HG03045 (cell line): ENCODE measurements around the gene TMEM163.
"Not testable (repeated sequence)": the region's sequence is repeated elsewhere in the genome, so short reads cannot be mapped to it uniquely, and the experiment has no call there.

ENCODE experiments used
- ATAC-seq: cut with Tn5 transposase; IDR thresholded peaks from one replicate; pipeline ENCODE4 v1.9.1; 2021; ENCODE audit warnings: mild to moderate bottlenecking, moderate library complexity; ENCODE audit not compliant: unreplicated experiment

The TMEM163 gene

DNA sequence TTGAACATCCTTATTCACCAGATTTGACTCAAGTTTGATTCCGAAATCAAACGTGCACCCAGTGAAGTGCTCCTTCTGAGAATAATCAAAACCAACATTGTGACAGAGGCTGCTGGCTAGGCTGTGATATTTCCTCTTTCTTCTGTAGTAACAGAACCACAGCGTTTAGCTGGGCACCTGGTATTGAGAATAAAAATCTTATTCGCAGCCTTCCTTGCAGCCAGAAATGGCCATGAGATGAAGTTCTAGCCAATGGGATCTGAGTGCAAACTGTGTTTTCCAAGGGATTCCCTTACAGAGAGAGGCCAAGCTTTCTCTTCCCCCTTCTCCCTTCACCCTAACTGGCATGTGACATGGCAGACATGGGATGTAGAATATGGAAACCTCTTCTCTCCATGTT, 51.7 kb downstream of the TMEM163 start:
- no peak for ATAC-seq

- no peak for ATAC-seq
Measured at GRCh38 chr2:134665727-134666506, 52.9 kb downstream of the TMEM163 start.

- ATAC-seq, result no peak
Measured at GRCh38 chr2:134663451-134664450, 55.0 kb downstream of the TMEM163 start.

DNA sequence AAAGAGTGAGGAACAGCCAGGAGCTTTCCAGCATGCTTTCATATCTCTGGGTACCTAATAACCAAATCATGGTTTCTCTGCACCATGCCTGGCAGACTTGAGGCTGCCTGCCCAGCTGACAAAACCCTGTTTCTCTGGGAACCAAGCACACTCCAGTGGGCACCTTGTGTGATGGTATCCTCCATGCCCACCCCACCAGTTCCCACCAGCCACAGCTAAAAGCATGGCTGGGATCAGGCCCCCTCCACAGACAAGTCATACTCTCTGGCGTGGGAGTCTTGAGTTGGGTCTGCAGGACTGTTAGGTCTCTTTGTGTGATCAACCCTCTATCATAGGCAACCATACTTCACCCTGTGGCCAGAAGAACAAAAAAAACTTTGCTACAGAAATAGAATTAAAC, 56.0 kb downstream of the TMEM163 start:
- no peak for ATAC-seq

DNA sequence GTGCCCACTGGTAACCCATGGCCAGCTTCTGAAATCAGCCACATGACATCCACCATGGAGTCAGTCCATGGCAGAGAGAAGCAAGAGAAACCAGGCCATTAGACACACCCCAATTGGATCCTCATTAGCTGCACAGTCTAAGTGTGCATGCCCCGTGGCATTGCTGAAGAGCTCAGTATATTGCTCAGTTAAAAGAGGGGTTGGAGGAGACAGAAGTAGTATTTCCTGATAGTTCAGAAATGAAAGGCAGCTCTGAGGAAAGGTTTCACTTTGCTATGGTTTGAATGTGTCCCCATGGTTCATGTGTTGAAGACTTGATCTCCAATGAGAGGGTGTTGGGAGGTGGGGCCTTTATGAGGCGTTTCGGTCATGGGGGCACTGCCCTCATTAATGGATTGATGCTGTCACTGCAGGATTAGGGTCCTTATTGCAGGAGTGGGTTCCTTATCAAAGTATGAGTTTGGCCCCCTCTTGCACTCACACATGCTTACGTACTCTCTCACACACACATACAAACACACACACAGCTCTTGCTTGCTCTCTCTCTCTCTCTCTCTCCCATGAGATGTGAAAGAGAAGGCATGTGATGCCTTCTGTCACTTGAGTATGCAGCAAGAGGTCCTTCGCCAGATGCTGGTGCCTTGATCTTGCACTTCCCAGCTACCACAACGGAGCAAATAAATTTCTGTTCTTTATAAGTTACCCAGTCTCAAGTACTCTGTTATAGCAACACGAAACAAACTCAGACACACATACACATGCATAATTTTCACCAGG, 58.0 kb downstream of the TMEM163 start:
- ATAC-seq, result no peak

DNA sequence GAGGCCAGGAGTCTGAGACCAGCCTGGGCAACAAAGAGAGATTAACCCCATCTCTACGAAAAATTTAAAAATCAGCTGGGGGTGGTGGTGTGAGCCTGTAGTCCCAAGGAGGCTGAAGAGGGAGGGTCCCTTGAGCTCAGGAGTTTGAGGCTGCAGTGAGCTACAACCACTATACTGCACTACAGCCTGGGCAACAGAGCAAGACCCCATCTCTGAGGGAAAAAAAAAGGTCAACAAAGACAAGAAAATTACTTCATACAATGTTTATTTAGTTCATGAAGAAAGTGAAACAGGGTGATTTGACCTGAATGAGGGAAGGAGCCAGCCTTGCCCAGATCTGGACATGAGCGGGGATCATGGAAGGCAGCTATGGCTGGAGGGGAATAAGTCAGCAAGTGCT, 59.1 kb downstream of the TMEM163 start:
- no peak for ATAC-seq

- ATAC-seq, result no peak
Measured at GRCh38 chr2:134657650-134658250, 61.0 kb downstream of the TMEM163 start.

GRCh38 chr2:134656391-134656790, 62.4 kb downstream of the TMEM163 start:
- ATAC-seq, result not testable (repeated sequence)

DNA sequence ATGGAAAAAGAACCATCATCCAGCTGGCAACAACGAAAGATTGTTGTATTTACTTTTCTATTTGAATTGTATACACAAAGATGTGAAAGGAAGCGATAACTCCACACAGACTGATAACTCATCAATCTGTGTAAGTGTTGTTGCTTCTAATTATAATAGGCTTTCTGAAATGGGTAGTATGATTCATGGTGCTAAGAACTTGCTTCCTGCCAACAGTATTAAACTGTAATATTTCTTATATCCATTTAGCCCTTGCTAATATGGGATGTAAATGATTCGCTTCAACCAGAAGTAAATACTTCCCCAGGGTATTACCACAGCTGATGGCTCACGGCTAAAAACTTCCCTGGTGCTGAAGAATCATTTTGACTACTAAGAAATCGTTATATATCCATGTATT, 70.2 kb downstream of the TMEM163 start:
- ATAC-seq, result no peak

GRCh38 chr2:134647607-134648256, 71.1 kb downstream of the TMEM163 start:
- ATAC-seq, result no peak

- ATAC-seq, result no peak
Measured at GRCh38 chr2:134642938-134643337, 75.9 kb downstream of the TMEM163 start.

DNA sequence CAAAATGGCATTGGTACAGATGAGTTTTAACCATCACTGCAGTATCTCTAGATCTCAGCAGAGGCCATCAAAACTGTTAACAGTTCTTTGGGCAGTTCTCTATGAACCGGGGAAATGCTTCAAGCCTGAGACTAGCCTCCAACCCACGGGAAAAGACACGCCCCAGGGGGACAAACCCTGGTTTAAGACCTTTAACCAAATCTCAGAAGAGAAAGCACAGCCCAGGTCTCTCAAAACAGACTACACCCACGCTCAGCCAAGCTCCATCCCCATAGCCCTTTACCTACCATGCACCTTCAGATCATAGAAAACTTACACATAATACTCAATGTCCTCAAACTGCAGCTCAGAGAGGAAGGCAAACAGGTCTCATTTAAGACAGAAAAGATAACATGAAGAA, 78.3 kb downstream of the TMEM163 start:
- no peak for ATAC-seq

GRCh38 chr2:134639265-134639664, 79.5 kb downstream of the TMEM163 start:
- ATAC-seq, result no peak

- no peak for ATAC-seq
Measured at GRCh38 chr2:134636714-134637113, 82.1 kb downstream of the TMEM163 start.

GRCh38 chr2:134634054-134634753, 84.6 kb downstream of the TMEM163 start:
- no peak for ATAC-seq

GRCh38 chr2:134630504-134631159, 88.2 kb downstream of the TMEM163 start:
- ATAC-seq, result no peak

DNA sequence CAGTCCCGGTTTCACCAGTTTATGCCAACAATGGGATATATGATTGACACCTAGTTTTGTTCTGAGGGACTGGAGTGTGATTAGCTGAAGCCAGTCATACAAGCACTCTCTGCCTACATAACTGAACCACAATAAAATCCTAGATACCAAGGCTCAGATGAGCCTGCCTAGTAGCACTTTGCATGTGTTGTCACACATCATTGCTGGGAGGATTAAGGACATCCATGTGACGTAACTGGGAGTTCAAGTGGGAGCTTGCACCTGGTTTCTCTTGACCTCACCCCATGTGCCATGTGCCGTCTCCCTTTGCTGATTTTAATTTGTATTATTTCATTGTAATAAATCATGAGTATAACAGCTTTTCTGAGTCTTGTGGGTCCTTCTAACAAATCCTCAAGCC, 90.3 kb downstream of the TMEM163 start:
- ATAC-seq, result no peak

DNA sequence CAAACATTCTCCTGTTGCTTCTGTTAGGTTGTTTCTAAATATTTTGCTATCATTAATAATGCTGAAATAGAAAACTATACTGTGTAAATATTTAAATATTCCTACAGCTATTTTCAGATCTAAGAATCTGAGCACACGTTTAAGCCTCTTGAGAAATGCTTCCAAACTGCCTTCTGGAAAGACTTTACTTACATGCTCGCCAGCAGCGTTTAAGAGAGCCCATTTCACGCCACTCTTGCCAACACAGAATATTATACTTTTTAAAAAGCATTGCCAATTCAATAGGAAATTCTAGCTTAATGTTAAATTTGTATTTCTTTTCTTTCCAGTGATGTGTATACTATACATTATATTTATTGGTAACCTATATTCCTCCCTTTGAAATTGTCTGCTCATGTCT, 92.0 kb downstream of the TMEM163 start:
- no peak for ATAC-seq

DNA sequence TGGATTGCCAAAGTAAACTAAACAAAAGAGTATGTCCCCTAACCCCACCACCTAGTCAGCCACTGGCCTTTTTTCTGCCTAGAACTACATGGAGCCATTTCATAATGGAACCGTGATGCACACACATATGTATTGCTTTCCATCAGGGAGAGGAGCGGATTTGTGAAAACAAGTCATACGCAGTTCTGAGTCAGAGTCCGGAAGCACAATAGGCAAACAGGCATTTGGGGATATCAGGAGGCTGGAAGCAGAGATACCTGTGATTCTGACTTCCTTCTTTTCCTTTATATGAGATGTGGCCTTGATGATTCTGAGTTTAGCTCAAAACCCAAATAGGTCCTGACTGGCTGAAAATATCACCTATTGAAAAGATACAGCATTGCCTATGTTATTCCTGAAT, 93.5 kb downstream of the TMEM163 start:
- no peak for ATAC-seq
